HG02588 (cell line): ENCODE results near the gene PCYOX1L.

Experiments
- ATAC-seq: cut with Tn5 transposase; IDR thresholded peaks from one replicate; pipeline ENCODE4 v1.9.1; 2021; ENCODE audit warnings: mild to moderate bottlenecking, moderate library complexity; ENCODE audit not compliant: unreplicated experiment

PCYOX1L gene, protein sequence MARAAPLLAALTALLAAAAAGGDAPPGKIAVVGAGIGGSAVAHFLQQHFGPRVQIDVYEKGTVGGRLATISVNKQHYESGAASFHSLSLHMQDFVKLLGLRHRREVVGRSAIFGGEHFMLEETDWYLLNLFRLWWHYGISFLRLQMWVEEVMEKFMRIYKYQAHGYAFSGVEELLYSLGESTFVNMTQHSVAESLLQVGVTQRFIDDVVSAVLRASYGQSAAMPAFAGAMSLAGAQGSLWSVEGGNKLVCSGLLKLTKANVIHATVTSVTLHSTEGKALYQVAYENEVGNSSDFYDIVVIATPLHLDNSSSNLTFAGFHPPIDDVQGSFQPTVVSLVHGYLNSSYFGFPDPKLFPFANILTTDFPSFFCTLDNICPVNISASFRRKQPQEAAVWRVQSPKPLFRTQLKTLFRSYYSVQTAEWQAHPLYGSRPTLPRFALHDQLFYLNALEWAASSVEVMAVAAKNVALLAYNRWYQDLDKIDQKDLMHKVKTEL

GRCh38 chr5:149357370-149358293 is at the start of gene PCYOX1L:
Gene PCYOX1L (plus strand): TSS chr5:149358046. CDS start chr5:149358069, 23 bp downstream.
- ATAC-seq, result peak; percentile 100

DNA sequence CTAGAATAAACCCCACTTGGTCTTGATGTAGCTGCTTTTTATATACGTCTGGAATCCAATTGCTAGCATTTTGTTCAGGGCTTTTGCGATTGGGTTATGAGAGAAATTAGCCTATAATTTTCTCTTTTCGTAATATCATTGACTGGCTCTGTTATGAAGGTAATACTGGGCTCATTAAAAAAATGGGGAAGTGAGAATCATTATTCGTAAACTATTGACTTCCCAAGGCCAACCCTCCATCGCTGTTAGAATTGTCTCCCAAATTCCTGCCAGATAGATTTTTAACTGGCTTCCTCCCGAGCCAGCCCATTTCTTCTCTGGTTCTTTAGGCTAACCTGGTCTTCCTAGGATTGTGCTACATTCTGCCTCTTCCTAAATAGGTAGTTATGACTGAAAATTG is 48.5 kb upstream of the PCYOX1L start:
- no peak for ATAC-seq

- no peak for ATAC-seq
These were observed 47.4 kb upstream of the PCYOX1L start for GRCh38 chr5:149310488-149310887.

- no peak for ATAC-seq
These were observed 46.7 kb upstream of the PCYOX1L start for GRCh38 chr5:149310947-149311658.

DNA sequence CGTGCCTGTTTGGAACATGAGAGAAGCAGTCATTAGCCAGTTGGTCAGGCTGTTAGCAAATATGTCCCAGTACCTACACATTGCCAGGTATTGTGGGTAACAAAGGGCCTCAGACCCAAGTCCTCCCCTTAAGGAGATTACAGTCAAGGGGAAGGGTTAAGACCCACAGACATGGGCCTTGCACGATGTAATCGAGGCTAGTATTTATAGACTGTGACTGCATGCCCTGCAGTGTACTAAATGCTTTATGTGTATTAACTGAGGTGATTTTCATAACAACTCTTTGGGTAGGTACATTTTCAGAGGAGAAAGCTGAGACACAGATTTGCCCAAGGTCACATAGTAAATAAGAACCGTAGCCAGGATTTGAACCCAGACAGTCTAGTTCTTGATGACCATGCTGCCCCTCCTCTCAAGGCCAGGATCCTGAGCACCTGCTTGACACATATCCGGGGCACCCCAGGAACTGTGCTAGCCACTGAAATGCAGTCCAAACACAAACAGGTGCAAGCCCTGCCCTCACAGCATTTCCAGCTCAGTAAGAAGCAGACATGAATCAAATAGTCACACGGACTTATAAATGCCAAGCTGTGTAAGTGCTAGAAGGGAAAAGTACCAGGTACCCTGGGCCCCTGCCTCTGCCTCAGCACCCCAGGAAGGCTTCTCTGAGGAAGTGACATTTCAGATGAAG is 44.5 kb upstream of the PCYOX1L start:
- no peak for ATAC-seq

DNA sequence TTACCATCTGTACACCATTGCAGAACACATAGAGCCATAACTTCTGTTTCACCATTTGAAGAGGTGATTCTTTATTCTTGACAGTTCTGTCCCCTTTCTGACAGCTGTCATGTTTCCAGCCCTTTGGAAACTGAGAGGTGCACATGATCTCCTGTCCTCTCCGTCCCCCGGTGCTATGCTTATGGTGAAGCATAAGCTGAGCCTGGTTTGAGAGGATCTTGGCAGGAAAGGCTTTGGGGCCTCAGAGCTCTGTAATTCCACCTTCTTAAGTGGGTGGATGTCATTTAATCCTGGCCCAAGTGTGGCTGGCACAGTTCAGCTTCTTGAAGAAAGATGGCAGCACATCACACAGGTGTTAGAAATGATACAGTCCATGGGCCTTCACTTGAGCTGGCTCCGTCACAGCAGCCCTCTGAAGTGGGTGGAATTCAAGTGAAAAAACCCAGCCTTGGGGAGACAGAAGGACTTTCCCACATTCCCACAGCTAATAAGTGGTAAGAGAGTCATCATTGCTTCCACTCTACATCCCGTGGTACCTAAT is 43.2 kb upstream of the PCYOX1L start:
- no peak for ATAC-seq

- ATAC-seq, result no peak
These were observed 42.1 kb upstream of the PCYOX1L start for GRCh38 chr5:149315753-149316152.

- peak; percentile 75 for ATAC-seq
These were observed 40.4 kb upstream of the PCYOX1L start for GRCh38 chr5:149317281-149318048.

- ATAC-seq, result no peak
These were observed 38.7 kb upstream of the PCYOX1L start for GRCh38 chr5:149319174-149319573.

GRCh38 chr5:149320791-149321330 is 37.0 kb upstream of the PCYOX1L start:
- ATAC-seq, result no peak

DNA sequence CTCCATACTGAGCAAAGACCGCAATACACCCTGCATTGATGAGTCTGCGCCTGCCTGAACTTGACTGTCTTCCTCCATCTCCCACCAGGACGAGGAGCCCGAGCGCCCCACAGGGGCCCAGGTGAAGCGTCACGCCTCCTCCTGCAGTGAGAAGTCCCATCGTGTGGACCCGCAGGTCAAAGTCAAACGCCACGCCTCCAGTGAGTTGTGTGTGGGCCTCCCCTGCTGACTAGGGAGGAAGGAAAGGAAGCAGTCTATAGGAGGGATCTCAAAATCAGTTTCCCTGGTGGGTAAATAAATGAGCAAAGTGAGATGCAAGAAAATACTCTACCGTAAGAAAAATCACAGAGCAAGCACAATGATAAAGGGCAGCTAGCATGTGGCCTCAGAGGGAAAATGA is 35.3 kb upstream of the PCYOX1L start:
- no peak for ATAC-seq

- ATAC-seq, result no peak
These were observed 34.6 kb upstream of the PCYOX1L start for GRCh38 chr5:149323210-149323609.

DNA sequence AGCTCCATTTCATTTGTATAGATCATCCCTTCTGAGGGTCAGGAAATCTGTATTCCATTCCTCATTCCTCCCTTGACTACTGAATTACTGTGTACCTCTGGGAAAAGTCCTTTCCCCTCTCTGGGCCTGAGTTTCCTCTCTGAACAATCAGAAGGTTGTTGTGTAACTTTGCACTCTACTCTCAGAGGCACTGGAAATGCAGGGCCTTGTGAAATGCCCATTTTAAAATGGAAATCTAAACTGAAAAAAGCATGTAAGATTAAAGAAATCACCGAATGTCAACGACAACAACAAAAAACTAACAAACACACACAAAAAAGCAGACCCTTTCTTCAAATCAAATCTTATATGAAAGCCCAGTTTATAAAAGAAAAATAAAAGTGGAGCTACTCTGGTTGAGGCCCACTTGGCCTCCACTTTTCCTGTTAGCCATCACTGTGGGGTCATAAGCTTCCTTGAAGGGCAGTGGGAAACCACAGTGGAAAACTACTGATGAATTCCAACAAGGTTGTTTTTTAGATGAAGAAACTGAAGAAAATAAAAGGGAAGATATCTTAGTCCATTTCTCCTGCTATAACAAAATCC is 34.1 kb upstream of the PCYOX1L start:
- ATAC-seq, result no peak

GRCh38 chr5:149324641-149325040 is 33.2 kb upstream of the PCYOX1L start:
- ATAC-seq, result no peak

- ATAC-seq, result no peak
These were observed 32.6 kb upstream of the PCYOX1L start for GRCh38 chr5:149325166-149325735.

DNA sequence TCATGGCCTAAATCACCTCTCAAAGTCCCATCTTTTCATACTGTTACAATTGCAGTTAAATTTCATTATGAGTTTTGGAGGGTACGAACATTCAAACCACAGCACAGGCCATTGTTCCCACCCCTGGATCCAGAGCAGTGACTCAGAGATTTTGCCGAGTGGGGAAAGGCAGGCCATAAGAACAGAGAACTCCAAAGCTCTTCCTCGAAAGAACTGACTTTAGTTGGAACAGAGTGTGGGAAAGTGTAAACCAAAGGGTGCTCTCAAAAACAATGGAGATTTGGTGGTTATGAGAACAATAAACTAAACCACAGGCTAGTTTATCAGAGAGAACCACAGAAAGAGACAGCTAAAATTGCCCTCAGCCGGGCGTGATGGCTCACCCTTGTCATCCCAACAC is 32.0 kb upstream of the PCYOX1L start:
- no peak for ATAC-seq

DNA sequence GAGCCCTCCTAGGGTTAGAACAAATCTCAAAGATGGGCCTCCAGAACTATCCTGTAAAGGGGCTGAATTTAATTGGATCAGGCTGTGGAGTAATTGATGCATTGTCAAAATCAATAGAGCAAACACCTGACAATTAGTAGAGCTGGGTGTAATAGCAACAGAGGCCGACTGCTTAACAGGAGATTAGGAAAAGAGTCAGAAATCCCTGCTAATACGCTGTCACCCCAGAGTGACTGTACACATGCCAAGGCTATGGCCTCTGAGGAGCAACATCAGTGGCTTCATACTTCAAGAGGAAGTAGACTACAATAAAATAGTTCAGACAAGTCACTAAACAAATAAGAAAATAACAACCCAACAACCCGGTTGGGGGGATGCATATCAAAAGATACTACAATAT is 31.2 kb upstream of the PCYOX1L start:
- ATAC-seq, result no peak

GRCh38 chr5:149328177-149328576 is 29.7 kb upstream of the PCYOX1L start:
- ATAC-seq, result no peak
